ENCODE results near the gene GSN.

GRCh38 chr9:121326901-121327613 is 59.1 kb downstream of the GSN start:
- TF ChIP-seq POLR2A (IDR thresholded peaks at IDR 0.05) (no peak), CTCF (IDR thresholded peaks at IDR 0.05) (no peak), POLR2AphosphoS5 (IDR thresholded peaks at IDR 0.05; ENCODE audit: insufficient read depth in 1 of 2, low read depth in 1 of 2) (no peak)

All from vagina (tissue), 2 donors.